SK-N-SH (cell line): ENCODE data around the gene MYLIP. TPM values are rescaled to one million over a fixed set of nuclear protein-coding genes. Genes with fewer than 3 reads are reported as not detected.

Source experiments
- CTCF ChIA-PET: fragments of 300-600, 350-600 bp; formaldehyde crosslinking; extraction: SDS; loops from one replicate; lab custom pipeline; 2021; lab: Yijun Ruan, JAX
- POLR2A ChIA-PET: fragments of 350-600 bp; sonication (Branson Sonifier 250); formaldehyde crosslinking; extraction: SDS; loops from one replicate; lab custom pipeline; 2020; ENCODE audit warnings: antibody characterized with exemption, inconsistent platforms; lab: Yijun Ruan, JAX
- DNase-seq: peaks from one replicate; pipeline ENCODE4 v3.0.0; 2012
- H2AFZ ChIP-seq: fragments of 200-600 bp; sonication (generic); 2 replicates; pipeline ENCODE4 v1.8.1; 2016; ENCODE audit warnings: antibody characterized with exemption, mild to moderate bottlenecking, low read depth
- H3F3A ChIP-seq: fragments of 200-600 bp; sonication (generic); replicated peaks from 2 replicates; pipeline ENCODE3; 2016; ENCODE audit warnings: antibody characterized with exemption, mild to moderate bottlenecking; ENCODE audit not compliant: insufficient read depth
- H3K27ac ChIP-seq, 2 experiments: fragments of 200-500 bp in 1 of 2; fragments of 200-600 bp in 1 of 2; sonication (Bioruptor generic) in 1 of 2; sonication (generic), shearing (Covaris generic) in 1 of 2; 2 replicates each; pipeline versions ENCODE4 v1.5.1 to v1.6.1; 2014 to 2016; ENCODE audit warnings: low read depth in 2 of 2, inconsistent platforms in 1 of 2, low read length in 1 of 2, mild to moderate bottlenecking in 1 of 2, mixed read lengths in 1 of 2
- H3K27me3 ChIP-seq: fragments of 200-600 bp; sonication (generic), shearing (Covaris generic); 2 replicates; pipeline ENCODE4 v1.6.1; 2016; ENCODE audit warnings: mixed run types; ENCODE audit not compliant: insufficient read depth
- H3K36me3 ChIP-seq, 2 experiments: fragments of 200-500 bp in 1 of 2; fragments of 200-600 bp in 1 of 2; sonication (Bioruptor generic) in 1 of 2; sonication (generic) in 1 of 2; replicated peaks in 1 of 2; 2 replicates each; pipeline versions ENCODE3 to v1.5.1; 2014 to 2016; ENCODE audit warnings: low read length in 1 of 2, mild to moderate bottlenecking in 1 of 2; ENCODE audit not compliant: insufficient read depth in 2 of 2, control insufficient read depth in 1 of 2
- H3K4me1 ChIP-seq, 2 experiments: fragments of 200-500 bp in 1 of 2; fragments of 200-600 bp in 1 of 2; sonication (Bioruptor generic) in 1 of 2; sonication (generic), shearing (Covaris generic) in 1 of 2; 2 replicates each; pipeline versions ENCODE4 v1.5.1 to v1.6.1; 2014 to 2016; ENCODE audit warnings: low read depth in 1 of 2, low read length in 1 of 2, mixed run types in 1 of 2; ENCODE audit not compliant: insufficient read depth in 2 of 2, control insufficient read depth in 1 of 2
- H3K4me2 ChIP-seq: fragments of 200-600 bp; sonication (generic), shearing (Covaris generic); 2 replicates; pipeline ENCODE4 v1.6.1; 2017; ENCODE audit warnings: mixed run types
- H3K4me3 ChIP-seq, 2 experiments: fragments of 200-500 bp in 1 of 2; fragments of 200-600 bp in 1 of 2; sonication (Bioruptor generic) in 1 of 2; sonication (generic), shearing (Covaris generic) in 1 of 2; 2 replicates each; pipeline versions ENCODE4 v1.5.1 to v1.8.1; 2014 to 2016; ENCODE audit warnings: low read depth in 2 of 2, inconsistent platforms in 1 of 2, low read length in 1 of 2, mild to moderate bottlenecking in 1 of 2, mixed read lengths in 1 of 2, moderate library complexity in 1 of 2
- H3K79me2 ChIP-seq: fragments of 200-600 bp; sonication (generic); 2 replicates; pipeline ENCODE4 v1.8.1; 2017; ENCODE audit warnings: mild to moderate bottlenecking; ENCODE audit not compliant: insufficient read depth
- H3K9ac ChIP-seq: fragments of 200-600 bp; sonication (generic); 2 replicates; pipeline ENCODE4 v1.6.1; 2017; ENCODE audit warnings: mixed run types
- H3K9me2 ChIP-seq: fragments of 200-600 bp; sonication (generic); 2 replicates; pipeline ENCODE4 v1.6.1; 2017; ENCODE audit warnings: mixed run types
- H3K9me3 ChIP-seq: fragments of 200-600 bp; sonication (generic); 2 replicates; pipeline ENCODE4 v1.6.1; 2017; ENCODE audit warnings: mixed run types, mild to moderate bottlenecking, moderate library complexity
- H4K20me1 ChIP-seq: fragments of 200-600 bp; sonication (generic); 2 replicates; pipeline ENCODE4 v1.6.1; 2017; ENCODE audit warnings: mild to moderate bottlenecking, mixed run types; ENCODE audit not compliant: insufficient read depth
- CHD2 ChIP-seq: fragments of 150-350 bp; IDR thresholded peaks from 2 replicates; pipeline ENCODE4 v1.6.1; 2018; ENCODE audit warnings: low read length; ENCODE audit not compliant: partially characterized antibody
- ELF1 ChIP-seq: IDR thresholded peaks from 2 replicates; pipeline ENCODE4 v1.4.0; 2012
- JUND ChIP-seq: IDR thresholded peaks from 2 replicates; pipeline ENCODE4 v1.4.0; 2012
- MEF2A ChIP-seq: IDR thresholded peaks from 2 replicates; pipeline ENCODE4 v1.4.0; 2012; ENCODE audit warnings: low read depth, borderline replicate concordance
- NFIC ChIP-seq: IDR thresholded peaks from 2 replicates; pipeline ENCODE4 v1.4.0; 2012; ENCODE audit warnings: borderline replicate concordance
- POLR2AphosphoS5 ChIP-seq: IDR thresholded peaks from 2 replicates; pipeline ENCODE4 v1.6.1; 2012; ENCODE audit warnings: low read depth, low read length
- RAD21 ChIP-seq: IDR thresholded peaks from 2 replicates; pipeline ENCODE4 v1.6.1; 2012; ENCODE audit warnings: mild to moderate bottlenecking, low read length
- RXRA ChIP-seq: IDR thresholded peaks from 2 replicates; pipeline ENCODE4 v1.4.0; 2012; ENCODE audit warnings: low read depth, mild to moderate bottlenecking, borderline replicate concordance
- SIN3A ChIP-seq: IDR thresholded peaks from 2 replicates; pipeline ENCODE4 v1.6.1; 2012; ENCODE audit warnings: low read depth, mild to moderate bottlenecking, low read length, moderate library complexity, borderline replicate concordance
- TAF1 ChIP-seq: IDR thresholded peaks from 2 replicates; pipeline ENCODE4 v1.6.1; 2012; ENCODE audit warnings: low read depth, mild to moderate bottlenecking, low read length, moderate library complexity, borderline replicate concordance
- TCF12 ChIP-seq: IDR thresholded peaks from 2 replicates; pipeline ENCODE4 v1.4.0; 2012
- YY1 ChIP-seq: IDR thresholded peaks from 2 replicates; pipeline ENCODE4 v1.4.0; 2012; ENCODE audit warnings: low read depth, mild to moderate bottlenecking
- WGBS: methylation state at CpG from one replicate; pipeline ENCODE4 v1.1.6; 2017; ENCODE audit warnings: low lambda C conversion rate; 5-methylcytosine and 5-hydroxymethylcytosine counted together
- polyA plus RNA-seq, 3 experiments: library from polyadenylated mRNA; depleted of rRNA; stranded (reverse); fragments of >200 nt; gene quantifications; 2 replicates each; pipeline ENCODE4 v1.2.3, GENCODE V29; 2012
- TF ChIP-seq, protein P1 (sequence below): IDR thresholded peaks from 2 replicates; pipeline ENCODE4 v1.4.0; 2012; ENCODE audit warnings: low read depth, borderline replicate concordance
- TF ChIP-seq, protein P2 (sequence below): IDR thresholded peaks from 2 replicates; pipeline ENCODE4 v1.4.0; 2012; ENCODE audit warnings: low read depth, borderline replicate concordance
- TF ChIP-seq, protein P3 (sequence below): IDR thresholded peaks from 2 replicates; pipeline ENCODE4; 2012
- TF ChIP-seq, protein P4 (sequence below): fragments of 150-350 bp; IDR thresholded peaks from 2 replicates; pipeline ENCODE4 v1.6.1; 2016; ENCODE audit warnings: mild to moderate bottlenecking, low read depth, low read length

Gene MYLIP
- polyA plus RNA-seq, 1 of the 3 experiments (the other 2 are of a cell fraction): 3.1 TPM

DNA sequence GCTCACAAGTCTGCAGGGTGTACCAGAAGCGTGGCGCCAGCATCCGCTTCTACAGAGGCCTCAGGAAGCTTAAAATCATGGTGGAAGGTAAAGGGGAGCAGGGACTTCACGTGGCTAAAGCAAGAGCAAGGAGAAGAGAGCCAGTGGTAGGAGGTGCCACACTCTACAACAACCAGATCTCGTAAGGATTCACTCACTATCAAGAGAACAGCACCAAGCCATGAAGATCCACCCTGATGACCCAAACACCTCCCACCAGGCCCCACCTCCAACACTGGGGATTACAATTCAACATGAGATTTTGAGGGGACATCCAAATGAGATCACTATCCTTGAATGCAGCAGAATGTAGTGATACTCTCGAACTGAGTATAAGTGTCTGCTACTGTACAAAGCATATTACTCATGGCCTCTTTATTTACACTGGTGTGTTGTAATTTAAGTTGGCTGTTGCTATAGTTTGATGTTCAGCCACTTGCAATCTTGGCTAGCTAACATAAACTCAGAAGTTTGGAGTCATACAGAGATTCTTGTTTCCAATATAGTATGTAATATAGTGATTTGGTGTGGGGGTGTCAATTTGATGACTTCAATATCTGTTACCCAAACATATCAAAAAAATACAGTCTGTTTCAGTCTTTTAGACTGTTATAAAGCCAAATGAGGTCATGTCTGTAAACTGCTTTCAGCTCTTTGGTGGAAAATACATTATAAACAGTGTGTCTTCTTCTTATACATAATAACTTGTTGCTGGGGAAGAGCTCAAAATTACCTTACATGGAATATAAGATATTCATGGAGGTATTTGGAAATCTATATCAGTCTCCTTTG is 39.4 kb upstream of the MYLIP start:
- no peak for DNase-seq
- no peak overlapping the region for H3K4me3 ChIP-seq
- no peaks in the 10 kb centered on the region for H3K79me2 ChIP-seq
- CTCF ChIA-PET: interaction anchor here (0.5 kb wide), 1 partner anchor 240 kb away, joined by 3 read pairs; no protein-coding TSS in a partner anchor
- H3K9ac ChIP-seq: no peak overlapping the region
- no peaks in the 10 kb centered on the region for H3K9me2 ChIP-seq
- no peaks in the 10 kb centered on the region; the same call in 1 of the 2 replicates for H3K27me3 ChIP-seq
- H3K27ac ChIP-seq: no peak overlapping the region
- H3K4me1 ChIP-seq: no peaks in the 10 kb centered on the region
- 46% methylated on average over 6 of the region's 6 CpGs for WGBS
- H3F3A ChIP-seq: no peaks in the 10 kb centered on the region
- H2AFZ ChIP-seq: no peak overlapping the region
- H4K20me1 ChIP-seq: no peaks in the 10 kb centered on the region
- H3K9me3 ChIP-seq: no peaks in the 10 kb centered on the region
- TF ChIP-seq, protein P1, sequence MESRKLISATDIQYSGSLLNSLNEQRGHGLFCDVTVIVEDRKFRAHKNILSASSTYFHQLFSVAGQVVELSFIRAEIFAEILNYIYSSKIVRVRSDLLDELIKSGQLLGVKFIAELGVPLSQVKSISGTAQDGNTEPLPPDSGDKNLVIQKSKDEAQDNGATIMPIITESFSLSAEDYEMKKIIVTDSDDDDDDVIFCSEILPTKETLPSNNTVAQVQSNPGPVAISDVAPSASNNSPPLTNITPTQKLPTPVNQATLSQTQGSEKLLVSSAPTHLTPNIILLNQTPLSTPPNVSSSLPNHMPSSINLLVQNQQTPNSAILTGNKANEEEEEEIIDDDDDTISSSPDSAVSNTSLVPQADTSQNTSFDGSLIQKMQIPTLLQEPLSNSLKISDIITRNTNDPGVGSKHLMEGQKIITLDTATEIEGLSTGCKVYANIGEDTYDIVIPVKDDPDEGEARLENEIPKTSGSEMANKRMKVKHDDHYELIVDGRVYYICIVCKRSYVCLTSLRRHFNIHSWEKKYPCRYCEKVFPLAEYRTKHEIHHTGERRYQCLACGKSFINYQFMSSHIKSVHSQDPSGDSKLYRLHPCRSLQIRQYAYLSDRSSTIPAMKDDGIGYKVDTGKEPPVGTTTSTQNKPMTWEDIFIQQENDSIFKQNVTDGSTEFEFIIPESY: no peak
- TF ChIP-seq TAF1 (no peak), SIN3A (no peak)
- POLR2A ChIA-PET: no interaction called here
- H3K4me2 ChIP-seq: no peak overlapping the region
- H3K36me3 ChIP-seq: no peaks in the 10 kb centered on the region

DNA sequence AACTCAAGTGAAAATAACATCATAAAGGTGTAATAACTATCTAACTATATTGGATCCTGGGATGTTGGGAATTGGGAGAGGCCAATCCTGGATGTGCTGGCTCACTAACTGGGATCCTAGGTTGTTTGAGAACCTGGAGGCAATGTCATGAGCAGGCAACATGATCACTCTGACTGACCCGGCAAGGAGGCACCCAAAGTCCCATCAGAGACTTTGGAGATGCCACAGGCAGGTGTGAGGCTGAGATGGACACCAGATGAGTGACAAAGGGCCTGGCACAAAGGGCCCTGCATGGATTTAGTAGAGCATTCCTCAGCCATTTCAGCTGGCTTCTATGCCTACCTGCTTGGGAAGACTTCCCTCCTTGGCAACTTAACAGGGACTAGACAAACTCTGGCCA is 38.4 kb upstream of the MYLIP start:
- no peaks in the 10 kb centered on the region for H3K36me3 ChIP-seq
- no peak for DNase-seq
- H3K27me3 ChIP-seq: no peaks in the 10 kb centered on the region; the same call in 1 of the 2 replicates
- H3K4me2 ChIP-seq: no peak overlapping the region
- 33% methylated on average over 1 of the region's 1 CpG for WGBS
- CTCF ChIA-PET: no interaction called here
- POLR2A ChIA-PET: no interaction called here
- no peak overlapping the region for H3K27ac ChIP-seq
- no peak overlapping the region for H3K9ac ChIP-seq
- H2AFZ ChIP-seq: no peak overlapping the region
- H3K9me2 ChIP-seq: no peaks in the 10 kb centered on the region
- no peaks in the 10 kb centered on the region for H4K20me1 ChIP-seq
- H3F3A ChIP-seq: no peaks in the 10 kb centered on the region
- no peaks in the 10 kb centered on the region for H3K9me3 ChIP-seq
- H3K79me2 ChIP-seq: no peaks in the 10 kb centered on the region
- H3K4me1 ChIP-seq: no peaks in the 10 kb centered on the region
- no peak overlapping the region for H3K4me3 ChIP-seq
- TF ChIP-seq TCF12 (no peak), YY1 (no peak), RXRA (no peak), POLR2AphosphoS5 (no peak), RAD21 (no peak), JUND (no peak), NFIC (no peak), MEF2A (no peak), ELF1 (no peak), CHD2 (no peak)
- TF ChIP-seq, protein P2, sequence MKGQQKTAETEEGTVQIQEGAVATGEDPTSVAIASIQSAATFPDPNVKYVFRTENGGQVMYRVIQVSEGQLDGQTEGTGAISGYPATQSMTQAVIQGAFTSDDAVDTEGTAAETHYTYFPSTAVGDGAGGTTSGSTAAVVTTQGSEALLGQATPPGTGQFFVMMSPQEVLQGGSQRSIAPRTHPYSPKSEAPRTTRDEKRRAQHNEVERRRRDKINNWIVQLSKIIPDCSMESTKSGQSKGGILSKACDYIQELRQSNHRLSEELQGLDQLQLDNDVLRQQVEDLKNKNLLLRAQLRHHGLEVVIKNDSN: no peak
- TF ChIP-seq, protein P1: no peak
- TF ChIP-seq, protein P3, sequence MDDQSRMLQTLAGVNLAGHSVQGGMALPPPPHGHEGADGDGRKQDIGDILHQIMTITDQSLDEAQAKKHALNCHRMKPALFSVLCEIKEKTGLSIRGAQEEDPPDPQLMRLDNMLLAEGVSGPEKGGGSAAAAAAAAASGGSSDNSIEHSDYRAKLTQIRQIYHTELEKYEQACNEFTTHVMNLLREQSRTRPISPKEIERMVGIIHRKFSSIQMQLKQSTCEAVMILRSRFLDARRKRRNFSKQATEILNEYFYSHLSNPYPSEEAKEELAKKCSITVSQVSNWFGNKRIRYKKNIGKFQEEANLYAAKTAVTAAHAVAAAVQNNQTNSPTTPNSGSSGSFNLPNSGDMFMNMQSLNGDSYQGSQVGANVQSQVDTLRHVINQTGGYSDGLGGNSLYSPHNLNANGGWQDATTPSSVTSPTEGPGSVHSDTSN: no peak
- TF ChIP-seq, protein P4, sequence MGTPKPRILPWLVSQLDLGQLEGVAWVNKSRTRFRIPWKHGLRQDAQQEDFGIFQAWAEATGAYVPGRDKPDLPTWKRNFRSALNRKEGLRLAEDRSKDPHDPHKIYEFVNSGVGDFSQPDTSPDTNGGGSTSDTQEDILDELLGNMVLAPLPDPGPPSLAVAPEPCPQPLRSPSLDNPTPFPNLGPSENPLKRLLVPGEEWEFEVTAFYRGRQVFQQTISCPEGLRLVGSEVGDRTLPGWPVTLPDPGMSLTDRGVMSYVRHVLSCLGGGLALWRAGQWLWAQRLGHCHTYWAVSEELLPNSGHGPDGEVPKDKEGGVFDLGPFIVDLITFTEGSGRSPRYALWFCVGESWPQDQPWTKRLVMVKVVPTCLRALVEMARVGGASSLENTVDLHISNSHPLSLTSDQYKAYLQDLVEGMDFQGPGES: no peak
